HL-60/S4 treated with phorbol 12-myristate 13-acetate at 8.2 ng/mL for 4 days and 3 days (cell line): Measurements from ENCODE around the gene APMAP.
"Not testable (repeated sequence)": the region's sequence is repeated elsewhere in the genome, so short reads cannot be mapped to it uniquely, and the experiment has no call there.

Source experiments
- in situ Hi-C: fragments of 300-500 bp; cut with MboI; formaldehyde crosslinking; loops from 2 replicates; pipeline ENCODE4 v1.15.0; 2022; ENCODE audit warnings: low sequenced_read_pairs

Gene APMAP

DNA sequence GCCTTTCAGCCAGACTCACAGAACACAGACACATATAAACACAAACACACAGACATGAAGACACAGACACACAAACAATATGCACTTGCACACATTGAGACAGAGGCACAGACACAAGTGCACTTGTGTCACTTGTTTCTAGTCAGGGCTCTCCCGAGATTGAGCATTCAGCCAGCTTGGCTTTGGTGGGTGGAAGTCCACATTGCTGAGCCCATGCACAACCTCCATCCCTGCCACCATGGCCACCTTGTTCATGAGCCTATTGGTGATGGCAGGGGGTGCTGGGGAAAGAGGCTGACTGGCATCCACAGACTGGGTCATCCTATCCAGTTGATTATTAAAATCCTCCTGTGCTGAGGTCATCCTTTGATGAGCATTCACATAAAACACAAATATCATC lies 55.0 kb downstream of the APMAP start:
- in situ Hi-C loops = no loop called here

DNA sequence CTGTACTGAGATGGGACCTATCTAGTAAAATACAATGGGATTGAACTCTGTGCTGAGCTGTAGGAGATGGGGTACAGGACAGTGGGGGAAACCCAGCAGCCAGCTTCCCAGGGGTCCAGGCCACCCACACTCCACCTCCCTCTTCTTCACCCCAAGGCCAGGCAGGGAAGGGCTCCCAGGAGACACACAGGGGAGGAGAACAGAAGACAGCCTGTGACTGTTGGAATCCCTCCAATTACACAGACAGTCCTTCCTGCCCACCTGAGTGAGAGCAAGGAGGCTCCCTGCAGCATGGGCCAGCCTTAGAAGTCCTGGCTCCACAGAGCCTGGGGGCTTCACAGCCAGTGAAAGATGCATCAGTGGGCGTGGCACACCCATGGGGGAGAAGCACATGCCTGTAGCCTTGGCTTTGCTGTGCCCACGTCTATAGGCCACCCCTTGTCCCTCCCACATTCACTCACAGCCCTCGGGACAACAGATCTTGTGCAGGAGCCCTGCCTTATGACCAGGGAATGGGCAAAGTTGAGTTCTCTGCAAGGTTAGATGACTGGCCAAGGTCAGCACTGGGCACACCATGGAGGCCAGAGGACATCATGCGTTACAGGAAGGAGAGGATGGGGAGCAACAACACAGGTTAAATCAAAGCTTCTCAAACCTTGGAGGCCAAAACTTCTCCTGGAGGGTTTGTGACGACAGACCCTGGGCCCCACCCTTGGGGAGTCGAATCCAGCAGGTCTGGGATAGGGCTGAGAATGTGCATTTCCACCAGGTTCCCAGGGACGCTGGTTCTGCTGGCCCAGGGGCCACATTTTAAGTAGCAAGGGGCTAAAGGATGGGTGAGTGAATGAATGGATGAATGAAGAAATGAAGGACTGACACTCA lies 55.8 kb downstream of the APMAP start:
- in situ Hi-C loops = no loop called here

DNA sequence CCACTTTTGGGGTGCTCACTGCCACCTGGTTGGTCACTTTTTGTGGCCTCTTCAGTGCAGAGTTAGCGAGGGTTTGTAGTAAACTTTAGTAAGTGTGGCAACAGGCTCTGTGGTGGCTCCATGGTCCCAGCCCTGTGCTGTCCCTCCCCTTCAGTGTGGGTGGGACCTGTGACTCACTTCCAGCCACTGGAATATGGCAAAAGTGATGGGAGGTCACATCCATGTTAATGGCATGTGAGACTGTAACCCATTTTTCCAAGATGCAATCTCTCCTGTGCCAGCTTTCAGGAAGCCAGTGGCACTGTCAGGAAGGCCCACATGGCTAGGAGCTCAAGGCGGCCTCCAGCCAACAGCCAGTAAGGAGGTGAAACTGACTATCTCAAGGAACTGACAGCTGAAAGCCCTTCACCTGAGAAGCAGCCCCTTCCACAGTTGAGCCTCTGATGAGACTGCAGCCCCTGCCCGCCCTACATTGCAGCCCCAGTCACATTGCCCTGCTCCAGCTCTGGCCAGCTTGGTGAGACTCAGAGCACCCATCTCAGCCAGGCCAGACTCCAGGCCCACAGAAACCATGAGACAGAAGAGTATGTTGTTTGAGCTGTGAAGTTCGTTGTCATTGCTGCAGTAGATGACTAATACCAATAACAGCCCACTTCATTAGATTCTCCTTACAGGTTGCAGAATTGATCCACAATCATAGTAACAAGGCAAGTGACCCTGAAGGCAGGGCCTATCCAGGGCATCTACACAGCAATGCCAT lies 56.6 kb downstream of the APMAP start:
- in situ Hi-C loops = no loop called here

DNA sequence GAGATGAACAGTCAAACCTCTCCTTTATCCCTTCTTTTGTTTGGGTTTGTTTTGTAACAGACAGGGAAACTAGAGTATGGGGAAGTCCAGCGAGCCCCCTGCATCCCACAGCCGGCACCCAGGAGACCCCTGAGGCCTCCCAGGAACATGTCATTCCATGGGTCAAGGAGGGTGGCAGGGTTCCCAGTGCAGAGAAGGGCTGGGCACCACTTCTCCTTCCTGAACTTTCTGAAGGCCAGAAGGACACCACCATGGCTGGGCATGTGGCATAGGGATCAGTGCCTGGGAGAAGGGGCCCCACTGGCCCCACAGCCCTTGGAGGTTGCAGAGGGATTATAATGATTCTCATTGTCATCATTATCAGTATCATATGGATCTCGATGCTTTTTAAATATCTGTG lies 57.4 kb downstream of the APMAP start:
- in situ Hi-C loops = no loop called here

DNA sequence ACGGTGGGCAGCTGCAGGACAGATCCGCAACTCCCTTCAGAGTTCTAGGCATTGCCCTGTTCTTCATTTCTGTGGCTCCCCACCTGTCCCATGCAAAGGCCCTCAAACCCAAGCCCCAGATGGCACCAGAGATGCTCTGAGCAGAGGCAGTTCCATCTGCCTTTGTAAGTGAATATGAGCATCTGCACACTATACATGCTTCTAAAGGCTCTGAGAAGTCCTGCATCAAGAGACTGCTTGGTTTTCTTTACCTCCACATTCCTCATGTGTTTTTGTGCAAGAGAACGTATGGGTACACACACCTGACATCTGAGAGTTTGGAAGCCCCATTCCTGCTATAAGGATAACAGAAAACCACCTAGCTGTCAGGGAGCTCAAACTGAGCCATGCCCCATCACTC lies 57.8 kb downstream of the APMAP start:
- in situ Hi-C loops = no loop called here

DNA sequence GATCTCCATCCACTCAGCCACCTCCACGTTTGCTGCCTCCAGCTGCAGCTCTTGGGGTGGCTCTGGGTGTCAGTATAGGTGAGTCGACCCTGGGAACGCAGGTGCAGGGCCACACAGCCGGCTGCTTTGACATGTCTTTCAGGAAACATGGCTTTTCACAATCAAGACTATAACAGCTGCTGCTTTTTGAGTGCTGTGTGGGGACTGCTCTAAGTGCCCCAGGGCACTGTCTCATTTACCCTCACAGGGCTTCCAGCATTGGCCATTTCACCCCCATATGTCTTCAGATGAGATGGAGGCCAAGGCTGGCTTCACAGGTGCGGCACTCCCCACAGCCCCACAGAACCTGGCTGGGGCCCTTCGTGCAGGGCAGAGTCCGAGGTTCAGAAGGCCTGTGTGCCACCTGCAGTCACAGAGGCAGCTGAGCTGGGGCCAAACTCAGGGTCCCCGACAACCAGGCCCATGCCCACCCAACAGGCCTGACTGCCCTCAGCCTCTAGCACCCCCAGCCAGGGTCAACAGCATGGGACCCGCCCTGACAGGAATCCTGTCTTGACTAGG lies 58.4 kb downstream of the APMAP start:
- in situ Hi-C loops = no loop called here

DNA sequence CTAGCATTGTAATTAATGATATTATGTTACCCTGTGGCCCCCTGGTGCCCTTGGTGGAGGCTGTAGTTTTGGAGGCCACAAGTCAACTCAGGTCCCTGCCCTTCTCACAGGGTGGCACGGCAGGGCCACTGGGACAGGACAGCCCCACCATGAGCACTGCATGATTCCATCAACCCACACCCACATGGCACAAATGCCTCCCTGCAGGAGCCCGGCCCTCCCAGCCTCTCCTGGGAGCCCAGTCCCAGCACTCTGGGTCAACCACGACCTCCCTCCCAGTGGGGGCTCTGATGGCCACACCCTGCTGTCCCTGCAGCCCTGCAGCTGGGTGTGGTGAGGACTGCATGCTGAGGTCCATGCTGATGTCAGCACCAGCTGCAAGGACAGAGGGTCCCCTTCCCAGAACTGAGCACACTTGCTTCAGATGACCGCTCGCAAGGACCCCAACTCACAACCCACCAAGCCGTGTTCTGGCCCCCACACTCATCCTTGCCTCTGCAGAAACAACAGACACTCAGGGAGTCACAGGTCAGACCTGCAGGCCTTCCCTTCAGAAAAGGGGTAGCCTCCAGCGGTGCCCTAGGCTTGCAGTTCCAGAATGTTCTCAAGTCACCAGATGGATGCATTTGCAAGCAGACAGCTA lies 59.2 kb downstream of the APMAP start:
- in situ Hi-C loops = no loop called here

DNA sequence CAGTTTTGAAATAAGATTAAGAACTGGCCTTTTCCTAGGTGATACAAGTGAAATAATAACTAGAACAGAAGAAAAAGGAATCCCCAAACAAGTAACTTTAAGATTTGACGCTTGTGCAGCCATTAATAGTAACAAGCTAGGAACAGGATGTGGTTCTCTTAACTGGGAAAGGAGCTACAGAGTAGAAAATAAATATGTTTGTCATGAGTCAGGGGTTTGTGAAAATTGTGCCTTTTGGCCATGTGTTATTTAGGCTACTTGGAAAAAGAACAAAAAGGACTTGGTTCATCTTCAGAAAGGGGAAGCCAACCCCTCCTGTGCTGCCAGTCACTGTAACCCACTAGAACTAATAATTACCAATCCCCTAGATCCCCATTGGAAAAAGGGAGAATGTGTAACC lies 60.7 kb downstream of the APMAP start:
- in situ Hi-C loops = not testable (repeated sequence)

DNA sequence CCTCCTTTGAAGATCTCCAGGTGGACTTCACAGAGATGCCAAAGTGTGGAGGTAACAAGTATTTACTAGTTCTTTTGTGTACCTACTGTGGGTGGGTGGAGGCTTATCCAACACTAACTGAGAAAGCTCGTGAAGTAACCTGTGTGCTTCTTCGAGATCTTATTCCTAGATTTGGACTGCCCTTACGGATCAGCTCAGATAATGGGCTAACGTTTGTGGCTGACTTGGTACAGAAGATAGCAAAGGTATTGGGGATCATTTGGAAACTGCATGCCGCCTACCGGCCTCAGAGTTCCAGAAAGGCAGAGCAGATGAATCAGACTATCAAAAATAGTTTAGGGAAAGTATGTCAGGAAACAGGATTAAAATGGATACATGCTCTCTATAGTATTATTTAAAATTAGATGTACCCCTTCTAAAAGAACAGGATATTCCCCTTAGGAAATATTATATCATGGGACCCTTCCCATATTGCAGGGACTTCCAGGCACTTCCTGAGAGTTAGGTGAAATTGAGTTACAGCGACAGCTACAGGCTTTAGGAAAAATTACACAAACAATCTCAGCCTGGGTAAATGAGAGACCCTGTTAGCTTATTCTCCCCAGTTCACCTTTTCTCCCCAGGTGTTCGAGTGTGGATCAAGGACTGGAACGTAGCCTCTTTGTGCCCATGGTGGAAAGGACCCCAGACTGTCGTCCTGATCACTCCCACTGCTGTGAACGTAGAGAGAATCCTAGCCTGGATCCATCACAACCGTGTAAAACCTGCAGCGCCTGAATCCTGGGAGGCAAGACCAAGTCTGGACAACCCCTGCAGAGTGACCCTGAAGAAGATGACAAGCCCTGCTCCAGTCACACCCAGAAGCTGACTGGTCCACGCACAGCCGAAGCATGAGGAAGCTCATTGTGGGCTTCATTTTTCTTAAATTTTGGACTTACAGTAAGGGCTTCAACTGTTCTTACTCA lies 61.5 kb downstream of the APMAP start:
- in situ Hi-C loops = not testable (repeated sequence)

DNA sequence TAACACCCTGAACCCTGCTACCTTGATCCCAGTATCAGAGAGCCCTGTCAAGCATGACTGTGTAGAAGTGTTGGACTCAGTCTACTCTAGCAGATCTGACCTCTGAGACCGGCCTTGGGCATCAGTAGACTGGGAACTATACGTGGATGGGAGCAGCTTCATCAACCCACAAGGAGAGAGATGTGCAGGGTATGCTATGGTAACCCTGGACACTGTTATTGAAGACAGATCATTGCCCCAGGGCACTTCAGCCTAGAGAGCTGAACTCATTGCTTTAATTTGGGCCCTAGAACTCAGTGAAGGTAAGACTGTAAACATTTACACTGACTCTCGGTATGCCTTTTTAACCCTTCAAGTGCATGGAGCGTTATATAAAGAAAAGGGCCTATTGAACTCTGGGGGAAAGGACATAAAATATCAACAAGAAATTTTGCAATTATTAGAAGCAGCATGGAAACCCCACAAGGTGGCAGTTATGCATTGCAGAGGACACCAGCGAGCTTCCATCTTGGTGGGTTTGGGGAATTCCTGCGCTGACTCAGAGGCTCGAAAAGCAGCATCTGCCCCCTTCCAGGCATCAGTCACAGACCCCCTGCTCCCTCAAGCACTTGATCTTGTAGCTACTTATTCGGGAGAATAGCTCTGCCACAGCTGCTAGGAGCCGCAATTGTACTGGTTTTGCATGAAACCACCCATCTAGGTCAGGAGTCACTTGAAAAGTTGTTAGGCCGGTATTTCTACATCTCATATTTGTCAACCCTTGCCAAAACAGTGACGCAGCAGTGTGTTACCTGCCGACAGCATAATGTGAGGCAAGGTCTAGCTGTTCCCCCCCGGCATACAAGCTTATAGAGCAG lies 62.5 kb downstream of the APMAP start:
- in situ Hi-C loops = not testable (repeated sequence)

DNA sequence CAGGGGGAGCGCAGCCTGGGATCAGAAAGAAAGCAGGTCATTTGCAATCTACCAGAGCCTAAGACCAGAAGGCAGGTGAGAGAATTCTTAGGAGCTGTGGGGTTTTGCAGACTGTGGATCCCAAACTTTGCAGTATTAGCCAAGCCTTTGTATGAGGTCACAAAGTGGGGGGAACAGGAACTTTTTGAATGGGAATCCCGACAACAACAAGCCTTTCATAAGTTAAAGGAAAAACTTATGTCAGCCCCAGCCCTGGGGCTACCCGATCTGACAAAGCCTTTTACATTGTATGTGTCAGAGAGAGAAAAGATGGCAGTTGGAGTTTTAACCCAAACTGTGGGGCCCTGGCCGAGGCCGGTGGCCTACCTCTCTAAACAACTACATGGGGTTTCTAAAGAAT lies 63.3 kb downstream of the APMAP start:
- in situ Hi-C loops = not testable (repeated sequence)

DNA sequence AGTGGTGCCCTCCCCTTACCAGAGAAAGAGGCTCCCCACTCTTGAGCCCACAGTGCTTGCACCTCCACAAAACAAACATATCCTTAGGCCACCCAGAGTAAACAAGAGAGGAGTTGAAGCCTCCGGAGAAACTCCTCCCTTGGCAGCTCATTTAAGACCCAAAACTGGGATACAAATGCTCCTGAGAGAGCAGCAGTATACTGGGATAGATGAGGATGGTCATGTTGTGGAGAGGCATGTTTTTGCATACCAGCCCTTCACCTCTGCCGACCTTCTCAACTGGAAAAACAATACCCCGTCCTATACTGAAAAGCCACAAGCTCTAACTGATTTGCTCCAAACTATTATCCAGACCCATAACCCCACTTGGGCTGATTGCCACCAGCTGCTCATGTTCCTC lies 71.8 kb downstream of the APMAP start:
- in situ Hi-C loops = loop anchor here (25.0 kb wide), 1 partner anchor 758 kb away; no protein-coding TSS in a partner anchor

DNA sequence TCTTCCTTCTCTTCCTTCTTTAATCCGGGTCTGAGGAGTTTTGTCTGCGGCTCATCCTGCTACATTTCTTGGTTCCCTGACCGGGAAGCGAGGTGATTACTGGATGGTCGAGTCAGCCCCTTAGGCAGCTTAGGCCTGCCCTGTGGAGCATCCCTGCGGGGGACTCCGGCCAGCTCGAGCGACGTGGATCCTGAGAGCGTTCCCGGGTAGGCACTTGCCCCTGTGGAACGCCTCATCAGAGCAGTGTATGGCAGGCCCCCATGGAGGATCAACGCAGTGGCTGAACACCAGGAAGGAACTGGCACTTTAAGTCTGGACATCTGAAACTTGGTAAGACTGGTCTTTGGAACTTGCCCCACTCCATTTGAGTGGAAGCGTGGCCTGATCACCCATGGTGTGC lies 72.9 kb downstream of the APMAP start:
- in situ Hi-C loops = loop anchor here (10.0 to 25.0 kb wide), 2 partner anchors 135 to 757 kb away; no protein-coding TSS in a partner anchor

DNA sequence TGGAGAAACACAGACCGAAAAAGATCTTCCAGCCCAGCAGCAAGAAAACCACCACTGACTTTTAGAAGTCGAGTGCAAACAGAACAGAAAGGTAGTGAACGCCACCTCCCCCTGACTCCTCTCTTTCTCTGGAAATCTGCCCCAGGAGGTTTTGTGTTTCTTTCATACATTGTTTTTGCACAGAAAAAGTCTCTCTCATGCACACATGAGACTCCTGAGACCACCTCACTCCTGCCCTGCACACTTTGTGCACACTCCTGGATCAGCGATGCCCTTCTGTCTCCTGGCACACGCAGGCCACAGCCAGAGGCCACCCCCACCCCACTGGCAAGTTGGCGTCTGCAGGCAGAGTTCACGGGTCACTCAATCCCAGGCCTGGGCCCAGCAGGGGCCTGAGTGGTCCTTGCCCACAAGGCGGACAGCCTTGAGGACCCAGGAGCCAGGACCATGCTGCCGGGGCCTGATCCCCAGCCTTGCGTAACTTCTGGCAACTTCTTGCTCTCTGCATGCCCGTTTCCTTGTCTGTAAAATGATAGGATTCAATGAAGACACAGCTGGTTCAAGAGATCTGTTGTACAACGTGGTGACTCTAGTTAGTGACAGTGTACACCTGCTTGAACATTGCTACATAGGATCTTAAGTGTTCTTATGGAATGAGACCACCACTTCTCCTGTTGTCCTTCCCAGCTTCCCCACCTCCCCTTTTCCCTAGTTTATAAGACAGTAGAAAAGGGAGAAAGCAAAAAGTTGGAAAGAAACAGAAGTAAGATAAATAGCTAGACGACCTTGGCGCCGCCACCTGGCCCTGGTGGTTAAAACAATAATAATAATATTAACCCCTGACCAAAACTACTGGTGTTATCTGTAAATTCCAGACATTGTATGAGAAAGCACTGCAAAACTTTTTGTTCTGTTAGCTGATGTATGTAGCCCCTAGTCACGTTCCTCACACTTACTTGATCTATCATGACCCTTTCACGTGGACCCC lies 73.7 kb downstream of the APMAP start:
- in situ Hi-C loops = loop anchor here (10.0 to 25.0 kb wide), 2 partner anchors 134 to 757 kb away; no protein-coding TSS in a partner anchor

DNA sequence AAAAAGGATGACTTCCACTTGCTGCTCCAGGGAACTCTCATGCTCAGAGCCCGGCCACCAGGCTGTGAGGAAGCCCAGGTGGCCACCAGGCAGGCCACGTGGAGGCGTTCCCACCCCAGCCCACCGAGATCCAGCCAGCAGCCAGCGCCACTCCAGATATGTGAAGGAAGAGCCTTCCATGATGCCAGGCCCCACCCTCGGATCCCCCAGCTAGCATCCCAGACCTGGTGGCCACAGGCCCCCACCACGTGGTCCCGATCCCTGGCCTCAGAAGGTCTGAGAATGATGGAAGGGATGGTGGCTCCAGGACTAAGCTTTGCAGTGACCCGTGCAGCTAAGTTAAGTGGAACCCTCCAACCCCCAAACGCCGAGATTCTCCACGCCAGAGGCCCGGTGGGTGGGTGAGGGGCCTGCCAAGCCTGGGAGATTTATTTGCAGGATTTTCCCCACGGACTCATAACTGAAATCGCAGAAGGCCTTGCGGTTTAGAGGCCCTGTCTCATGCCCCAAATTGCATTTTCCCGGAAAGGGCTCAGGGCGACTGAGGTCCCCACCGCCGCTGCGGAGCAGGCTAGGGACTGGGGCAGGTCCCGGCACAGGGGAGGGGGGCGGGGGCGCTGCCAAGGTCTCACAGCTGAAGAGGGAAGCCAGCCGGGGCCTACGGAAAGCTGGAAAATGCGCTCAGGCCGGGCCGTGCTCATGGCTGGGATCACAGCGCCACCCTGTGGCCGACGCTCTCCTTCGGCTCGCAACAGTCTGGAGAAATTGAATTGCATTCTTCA lies 74.6 kb downstream of the APMAP start:
- in situ Hi-C loops = loop anchor here (10.0 to 25.0 kb wide), 2 partner anchors 133 to 756 kb away; no protein-coding TSS in a partner anchor

DNA sequence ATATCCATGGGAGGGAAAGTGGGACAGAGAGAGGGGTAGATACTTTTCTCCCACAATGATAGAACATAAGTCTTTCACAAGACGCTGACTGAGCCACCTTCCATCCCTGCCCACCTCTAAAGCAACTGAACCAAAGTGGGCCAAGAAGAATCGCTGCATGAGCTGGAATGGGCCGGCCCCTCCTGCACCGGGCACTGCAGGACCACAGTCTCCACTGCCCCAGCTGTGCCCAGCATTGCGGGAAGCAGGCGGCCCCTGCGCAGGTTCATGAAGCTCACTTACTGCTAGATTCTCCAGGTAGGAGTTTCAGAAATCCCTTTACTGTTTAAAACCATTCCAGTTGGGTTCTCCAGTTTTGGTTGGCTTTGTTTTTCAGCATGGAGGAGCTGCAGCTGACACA lies 75.5 kb downstream of the APMAP start:
- in situ Hi-C loops = loop anchor here (10.0 to 25.0 kb wide), 2 partner anchors 132 to 755 kb away; no protein-coding TSS in a partner anchor

DNA sequence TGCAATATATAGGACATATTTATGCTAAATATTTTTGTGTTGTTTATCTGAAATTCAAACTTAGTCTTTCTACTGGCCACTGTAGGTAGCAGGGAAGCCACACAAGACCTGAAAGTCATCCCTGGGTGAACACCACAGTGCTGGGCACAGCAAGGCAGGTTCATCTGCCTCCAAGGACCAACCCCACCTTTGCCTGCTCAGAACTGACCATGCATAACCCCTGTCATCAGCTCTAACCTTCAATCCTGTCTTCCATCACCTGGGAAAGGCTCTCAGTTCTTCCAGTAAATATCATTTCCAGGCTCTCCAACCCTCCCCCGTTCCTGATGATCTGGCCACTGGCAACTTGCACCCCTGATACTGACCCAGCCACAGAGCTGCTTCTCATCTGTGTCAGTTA lies 76.1 kb downstream of the APMAP start:
- in situ Hi-C loops = loop anchor here (10.0 to 25.0 kb wide), 2 partner anchors 132 to 754 kb away; no protein-coding TSS in a partner anchor
